ENCODE results near the gene NNAT. TPM values are rescaled to one million over a fixed set of nuclear protein-coding genes. Genes with fewer than 3 reads are reported as not detected.

NNAT gene
- total RNA-seq, 4 donors from 2014 or later, result not detected

GRCh38 chr20:37519508-37520418 lies 1.3 kb upstream of the NNAT start:
- peaks cover 0 to 21% (median 0%) of the 10 kb centered on the region in 3 donors for H3K36me3 ChIP-seq
- H3K9me3 ChIP-seq, result no peaks in the 10 kb centered on the region
- H3K27ac ChIP-seq, result peak overlapping the region in 1 of 4 donors; percentile 69
- peaks cover 0 to 58% (median 1%) of the 10 kb centered on the region in 4 donors for H3K4me1 ChIP-seq
- no peaks in the 10 kb centered on the region for H3K27me3 ChIP-seq
- no peak for DNase-seq
- H3K4me3 ChIP-seq, result no peak overlapping the region
- TF ChIP-seq, protein P1, sequence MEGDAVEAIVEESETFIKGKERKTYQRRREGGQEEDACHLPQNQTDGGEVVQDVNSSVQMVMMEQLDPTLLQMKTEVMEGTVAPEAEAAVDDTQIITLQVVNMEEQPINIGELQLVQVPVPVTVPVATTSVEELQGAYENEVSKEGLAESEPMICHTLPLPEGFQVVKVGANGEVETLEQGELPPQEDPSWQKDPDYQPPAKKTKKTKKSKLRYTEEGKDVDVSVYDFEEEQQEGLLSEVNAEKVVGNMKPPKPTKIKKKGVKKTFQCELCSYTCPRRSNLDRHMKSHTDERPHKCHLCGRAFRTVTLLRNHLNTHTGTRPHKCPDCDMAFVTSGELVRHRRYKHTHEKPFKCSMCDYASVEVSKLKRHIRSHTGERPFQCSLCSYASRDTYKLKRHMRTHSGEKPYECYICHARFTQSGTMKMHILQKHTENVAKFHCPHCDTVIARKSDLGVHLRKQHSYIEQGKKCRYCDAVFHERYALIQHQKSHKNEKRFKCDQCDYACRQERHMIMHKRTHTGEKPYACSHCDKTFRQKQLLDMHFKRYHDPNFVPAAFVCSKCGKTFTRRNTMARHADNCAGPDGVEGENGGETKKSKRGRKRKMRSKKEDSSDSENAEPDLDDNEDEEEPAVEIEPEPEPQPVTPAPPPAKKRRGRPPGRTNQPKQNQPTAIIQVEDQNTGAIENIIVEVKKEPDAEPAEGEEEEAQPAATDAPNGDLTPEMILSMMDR (IDR thresholded peaks at IDR 0.05), result no peak
- TF ChIP-seq POLR2A (IDR thresholded peaks at IDR 0.05), result no peak

- Histone ChIP-seq H3K9me3 (no peaks in the 10 kb centered on the region), H3K27me3 (no peaks in the 10 kb centered on the region), H3K36me3 (peaks cover 0 to 14% (median 0%) of the 10 kb centered on the region in 3 donors), H3K27ac (peak overlapping the region in 1 of 4 donors; percentile 69), H3K4me1 (peaks cover 0 to 66% (median 5%) of the 10 kb centered on the region in 4 donors), H3K4me3 (no peak overlapping the region)
- TF ChIP-seq, protein P1 (IDR thresholded peaks at IDR 0.05), result no peak
- TF ChIP-seq POLR2A (IDR thresholded peaks at IDR 0.05), result no peak
- no peak for DNase-seq
Measured at GRCh38 chr20:37520419-37520955, 563 bp upstream of the NNAT start.

DNA sequence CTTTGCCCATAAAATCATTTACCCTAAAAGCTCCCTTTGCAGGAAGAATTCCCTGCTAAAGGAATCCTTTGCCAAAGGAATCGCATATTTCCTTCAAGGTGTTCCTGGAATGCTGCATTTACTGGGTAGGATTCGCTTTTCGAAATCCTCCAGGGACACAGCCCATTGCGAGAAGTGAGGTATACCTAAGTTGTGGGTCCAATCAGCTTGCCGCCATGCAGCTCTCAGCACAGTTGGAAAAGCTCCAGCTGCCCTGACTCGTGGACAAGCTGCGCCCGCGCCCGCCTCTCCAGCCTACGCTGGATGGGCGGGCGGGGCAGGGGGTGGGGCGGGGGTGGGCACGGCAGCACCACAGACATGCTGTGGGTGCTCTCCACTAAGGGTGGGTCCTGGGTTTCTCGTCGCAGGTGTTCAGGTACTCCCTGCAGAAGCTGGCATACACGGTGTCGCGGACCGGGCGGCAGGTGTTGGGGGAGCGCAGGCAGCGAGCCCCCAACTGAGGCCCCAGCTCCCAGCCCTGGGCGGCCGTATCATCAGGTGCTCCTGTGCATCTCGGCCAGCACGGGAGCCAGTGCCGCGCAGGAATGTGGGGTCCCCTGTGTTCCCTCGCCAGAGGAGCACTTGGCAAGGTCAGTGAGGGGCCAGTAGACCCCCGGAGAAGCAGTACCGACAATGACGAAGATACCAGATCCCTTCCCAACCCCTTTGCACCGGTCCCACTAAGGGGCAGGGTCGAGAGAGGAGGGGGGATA lies 1.4 kb downstream of the NNAT start:
- H3K27ac ChIP-seq, result peak overlapping the region in 1 of 4 donors; percentile 35
- TF ChIP-seq, protein P1 (IDR thresholded peaks at IDR 0.05), result no peak
- TF ChIP-seq POLR2A (IDR thresholded peaks at IDR 0.05), result no peak
- H3K4me1 ChIP-seq, result peaks cover 0 to 62% (median 11%) of the 10 kb centered on the region in 4 donors
- H3K36me3 ChIP-seq, result peaks cover 0 to 8% (median 0%) of the 10 kb centered on the region in 3 donors
- no peaks in the 10 kb centered on the region for H3K27me3 ChIP-seq
- DNase-seq, result peak in 2 of 3 donors; percentile 54 to 69
- H3K9me3 ChIP-seq, result no peaks in the 10 kb centered on the region
- H3K4me3 ChIP-seq, result peak overlapping the region in 1 of 4 donors; percentile 13

DNA sequence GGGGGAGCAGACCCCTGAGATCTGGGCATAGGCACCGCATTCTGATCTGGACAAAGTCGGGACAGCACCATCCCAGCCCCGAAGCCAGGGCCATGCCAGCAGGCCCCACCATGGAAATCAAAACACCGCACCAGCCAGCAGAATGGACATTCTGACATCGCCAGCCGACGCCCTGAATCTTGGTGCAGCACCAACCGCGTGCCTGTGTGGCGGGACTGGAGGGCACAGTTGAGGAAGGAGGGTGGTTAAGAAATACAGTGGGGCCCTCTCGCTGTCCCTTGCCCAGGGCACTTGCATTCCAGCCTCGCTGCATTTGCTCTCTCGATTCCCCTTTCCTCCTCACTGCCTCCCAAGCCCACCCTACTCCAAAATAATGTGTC lies 2.0 kb downstream of the NNAT start:
- no peaks in the 10 kb centered on the region for H3K9me3 ChIP-seq
- TF ChIP-seq, protein P1 (IDR thresholded peaks at IDR 0.05), result no peak
- no peak for TF ChIP-seq POLR2A (IDR thresholded peaks at IDR 0.05)
- peaks cover 0 to 8% (median 0%) of the 10 kb centered on the region in 3 donors for H3K36me3 ChIP-seq
- no peak overlapping the region for H3K4me3 ChIP-seq
- peaks cover 0 to 56% (median 11%) of the 10 kb centered on the region in 4 donors for H3K4me1 ChIP-seq
- H3K27ac ChIP-seq, result peak overlapping the region in 1 of 4 donors; percentile 35
- DNase-seq, result peak in 1 of 3 donors; percentile 46
- no peaks in the 10 kb centered on the region for H3K27me3 ChIP-seq

DNA sequence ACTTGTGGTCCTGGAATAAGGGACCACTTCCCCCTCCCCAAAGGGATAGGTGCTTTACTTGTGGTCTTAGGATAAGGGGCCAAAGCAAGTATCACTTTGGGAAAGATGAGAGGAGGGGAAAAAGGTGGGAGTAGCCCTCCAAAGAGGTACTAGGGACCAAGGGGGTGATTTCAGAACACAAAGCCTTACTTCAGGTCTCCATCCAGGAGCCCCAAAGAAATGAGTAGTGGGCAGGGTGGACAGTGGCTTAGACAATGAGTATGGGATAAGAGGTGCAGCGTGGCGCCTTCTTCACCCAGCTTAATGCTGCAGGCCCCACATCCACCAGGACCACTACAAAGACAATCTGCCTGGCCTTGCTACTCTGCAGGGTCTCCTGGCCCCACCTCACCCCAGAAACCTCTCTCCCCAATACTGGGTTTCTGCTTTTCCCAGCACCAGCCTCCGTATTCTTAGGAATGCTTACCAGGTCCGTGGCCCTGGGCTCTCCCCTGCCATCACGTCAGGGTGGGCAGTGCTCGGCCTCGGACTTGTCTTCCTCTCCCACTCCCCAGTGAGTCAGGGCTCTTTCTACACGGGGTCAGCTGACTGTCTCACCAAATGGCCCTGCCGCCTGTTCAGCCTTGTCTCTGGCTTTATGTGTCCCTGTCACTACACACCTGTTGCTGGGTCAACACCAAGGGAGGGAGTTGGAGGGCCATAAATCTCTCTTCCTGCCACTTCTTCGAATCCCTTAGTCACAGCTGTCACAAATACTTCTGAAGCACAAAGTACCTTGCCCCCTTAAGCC lies 3.1 kb downstream of the NNAT start:
- H3K27me3 ChIP-seq, result no peaks in the 10 kb centered on the region
- no peaks in the 10 kb centered on the region for H3K9me3 ChIP-seq
- peaks cover 0 to 61% (median 11%) of the 10 kb centered on the region in 4 donors for H3K4me1 ChIP-seq
- H3K36me3 ChIP-seq, result no peaks in the 10 kb centered on the region
- peak overlapping the region in 1 of 4 donors; percentile 7 for H3K4me3 ChIP-seq
- DNase-seq, result peak in 2 of 3 donors; percentile 67 to 72
- H3K27ac ChIP-seq, result peak overlapping the region in 2 of 4 donors; percentile 67 to 96
- TF ChIP-seq, protein P1 (IDR thresholded peaks at IDR 0.05), result no peak
- no peak for TF ChIP-seq POLR2A (IDR thresholded peaks at IDR 0.05)

All from Peyer's patch (tissue), 4 donors.